Measurements from ENCODE around the gene FBXL16.

Gene FBXL16

GRCh38 chr16:683396-684070, 22.1 kb downstream of the FBXL16 start (continued):
- TF ChIP-seq SP7 (tag by site-specific recombination; IDR thresholded peaks at IDR 0.05) (peak; percentile 35; the same call in 1 of the 2 replicates), ZNF248 (tag by site-specific recombination; IDR thresholded peaks at IDR 0.05) (no peak), ZNF707 (tag by site-specific recombination; IDR thresholded peaks at IDR 0.05) (no peak; the same call in 1 of the 2 replicates), ZBTB1 (tag by site-specific recombination; IDR thresholded peaks at IDR 0.05) (no peak), ZNF394 (tag by site-specific recombination; IDR thresholded peaks at IDR 0.05; ENCODE audit: borderline replicate concordance) (peak; percentile 40; the same call in 1 of the 2 replicates), ZNF280C (tag by site-specific recombination; IDR thresholded peaks at IDR 0.05) (no peak), ZNF202 (tag by site-specific recombination; IDR thresholded peaks at IDR 0.05; ENCODE audit: borderline replicate concordance) (no peak), REST (tag by site-specific recombination; IDR thresholded peaks at IDR 0.05) (peak; percentile 26; the same call in 1 of the 2 replicates), REPIN1 (tag by site-specific recombination; IDR thresholded peaks at IDR 0.05; ENCODE audit: low read depth) (peak; percentile 16; the same call in 1 of the 2 replicates), ZBTB21 (tag by site-specific recombination; IDR thresholded peaks at IDR 0.05) (no peak), ZNF24 (tag by site-specific recombination; IDR thresholded peaks at IDR 0.05) (peak; percentile 29; the same call in 1 of the 2 replicates), TSHZ1 (tag by site-specific recombination; IDR thresholded peaks at IDR 0.05; ENCODE audit: borderline replicate concordance) (peak; percentile 11; the same call in 1 of the 2 replicates), ZNF580 (tag by site-specific recombination; IDR thresholded peaks at IDR 0.05) (no peak), ZNF18 (tag by site-specific recombination; IDR thresholded peaks at IDR 0.05) (no peak), TRIM28 (IDR thresholded peaks at IDR 0.05; ENCODE audit: borderline replicate concordance, low read length) (no peak), ZNF510 (tag by site-specific recombination; IDR thresholded peaks at IDR 0.05; ENCODE audit: insufficient replicate concordance) (no peak), PRDM1 (tag by site-specific recombination; IDR thresholded peaks at IDR 0.05) (no peak), GLIS1 (tag by site-specific recombination; IDR thresholded peaks at IDR 0.05) (peak; percentile 38), ZNF433 (tag by site-specific recombination; IDR thresholded peaks at IDR 0.05; ENCODE audit: low read depth) (no peak), ZNF184 (tag by site-specific recombination; IDR thresholded peaks at IDR 0.05) (no peak; the same call in 1 of the 2 replicates), ZNF391 (tag by site-specific recombination; IDR thresholded peaks at IDR 0.05; ENCODE audit: borderline replicate concordance, low read depth) (peak; percentile 59; the same call in 1 of the 2 replicates), ZBTB7A (tag by site-specific recombination; IDR thresholded peaks at IDR 0.05; ENCODE audit: low read depth) (peak; percentile 67; the same call in 1 of the 2 replicates), ZNF560 (tag by site-specific recombination; IDR thresholded peaks at IDR 0.05; ENCODE audit: borderline replicate concordance) (no peak), ZNF23 (tag by site-specific recombination; IDR thresholded peaks at IDR 0.05; ENCODE audit: borderline replicate concordance) (no peak)

Data from HEK293 (cell line).